Measurements from ENCODE around the gene CACNA1E. TPM values are rescaled to one million over a fixed set of nuclear protein-coding genes. Genes with fewer than 3 reads are reported as not detected.

Gene CACNA1E
- total RNA-seq, 1 experiment from 2014 or later, result 0.46 TPM

GRCh38 chr1:181486098-181486420 is 2.7 kb downstream of the CACNA1E start:
- no peaks in the 10 kb centered on the region for H3K79me2 ChIP-seq (ENCODE audit: insufficient read depth, low read length)
- H2BK5ac ChIP-seq (ENCODE audit: insufficient read length, low read length), result no peak overlapping the region
- no peak overlapping the region for H3K56ac ChIP-seq (ENCODE audit: insufficient read length, low read depth, low read length)
- Mint-ChIP-seq H3K27ac (0 out of 7 replicates have a peak overlapping the region, but pooled peaks of 1 of the 3 experiments have one; percentile 46), H3K27me3 (ENCODE audit: low read depth) (peaks cover 96% of the 10 kb centered on the region), H3K36me3 (ENCODE audit: insufficient read depth in 1 of 3, low read depth in 3 of 3) (peaks cover 0 to 4% (median 0%) of the 10 kb centered on the region in 3 experiments; a peak in 2 of 7 replicates), H3K4me3 (peak overlapping the region; percentile 54 to 69), H3K9me3 (peaks cover 0 to 5% of the 10 kb centered on the region in 2 experiments; a peak in 2 of 5 replicates), H3K4me1 (peaks cover 25 to 38% of the 10 kb centered on the region in 2 experiments)
- no peak overlapping the region for H3K27ac ChIP-seq (ENCODE audit: insufficient read length, low read depth, low read length)
- H3K79me1 ChIP-seq (ENCODE audit: insufficient read depth, low read depth, low read length, poor library complexity, severe bottlenecking), result no peaks in the 10 kb centered on the region
- H4K20me1 ChIP-seq (ENCODE audit: control insufficient read depth, insufficient read depth, insufficient read length), result no peaks in the 10 kb centered on the region
- H4K91ac ChIP-seq (ENCODE audit: insufficient read length, low read depth, low read length), result no peak overlapping the region
- no peak overlapping the region for H2BK15ac ChIP-seq (ENCODE audit: low read depth, low read length)
- peaks cover 13% of the 10 kb centered on the region for H3K23me2 ChIP-seq (ENCODE audit: insufficient read length, low read depth, low read length, poor library complexity, severe bottlenecking)
- H2BK120ac ChIP-seq (ENCODE audit: low read depth, low read length, poor library complexity, severe bottlenecking), result no peak overlapping the region
- no peak overlapping the region for H3T11ph ChIP-seq (ENCODE audit: low read length)
- H2AFZ ChIP-seq (ENCODE audit: low read length), result peak overlapping the region; percentile 41
- no peak for DNase-seq
- peak; percentile 36; the same call in 2 of the 3 replicates for TF ChIP-seq CTCF (conservative IDR thresholded peaks at IDR 0.05)
- H4K5ac ChIP-seq (ENCODE audit: insufficient read length, low read depth, low read length), result no peak overlapping the region
- H3K14ac ChIP-seq (ENCODE audit: insufficient read depth, low read length), result no peak overlapping the region
- H3K23ac ChIP-seq (ENCODE audit: insufficient read length, low read depth, low read length), result no peak overlapping the region
- no peaks in the 10 kb centered on the region for H3K9me3 ChIP-seq (ENCODE audit: control insufficient read depth, low read depth, low read length)
- H2BK20ac ChIP-seq (ENCODE audit: low read depth, low read length, poor library complexity, severe bottlenecking), result no peak overlapping the region
- no peak overlapping the region for H2BK12ac ChIP-seq (ENCODE audit: insufficient read length, low read depth, low read length)
- no peak overlapping the region for H3K18ac ChIP-seq (ENCODE audit: insufficient read length, low read depth, low read length)
- peak overlapping the region; percentile 26 for H3K4me2 ChIP-seq (ENCODE audit: insufficient read depth, insufficient read length, low read length)
- no peak overlapping the region for H3K4ac ChIP-seq (ENCODE audit: low read depth, low read length)
- no peak overlapping the region for H3K9ac ChIP-seq (ENCODE audit: extremely low read depth, insufficient read length, low read length)
- no peak overlapping the region for H2AK5ac ChIP-seq (ENCODE audit: insufficient read length, low read length)
- no peak overlapping the region for H4K8ac ChIP-seq (replicated peaks; ENCODE audit: insufficient read length, low read depth, low read length)
- WGBS (ENCODE audit: extremely low coverage, insufficient read length, low lambda C conversion rate), result no CpG with 5 or more reads among the region's 8 CpGs
- no peaks in the 10 kb centered on the region for H3K4me1 ChIP-seq (ENCODE audit: insufficient read depth, low read length)
- H3K27me3 ChIP-seq (ENCODE audit: insufficient read depth, low read length), result peaks cover 44% of the 10 kb centered on the region
